Embryonic facial prominence (tissue), 1 donor: ENCODE measurements around the gene TIMM17B.
"Not testable (repeated sequence)": the region's sequence is repeated elsewhere in the genome, so short reads cannot be mapped to it uniquely, and the experiment has no call there.

Experiments
- DNase-seq: peaks from one replicate; pipeline ENCODE4 v3.0.0-alpha.2; 2016; ENCODE audit errors: extremely low spot score

Gene TIMM17B

GRCh38 chrX:48894891-48895290 is 2.7 kb downstream of the TIMM17B start:
- DNase-seq, result no peak

GRCh38 chrX:48893556-48894348 is 3.8 kb downstream of the TIMM17B start:
- no peak for DNase-seq

- DNase-seq, result no peak
Measured at GRCh38 chrX:48892896-48893295, 4.7 kb downstream of the TIMM17B start.

GRCh38 chrX:48891402-48892288 is 5.9 kb downstream of the TIMM17B start:
- DNase-seq, result peak; percentile 16

GRCh38 chrX:48890934-48891401 is 6.6 kb downstream of the TIMM17B start:
- no peak for DNase-seq

- no peak for DNase-seq
Measured at GRCh38 chrX:48890296-48890925, 7.2 kb downstream of the TIMM17B start.

GRCh38 chrX:48886586-48886985 is 11.0 kb downstream of the TIMM17B start:
- not testable (repeated sequence) for DNase-seq

- no peak for DNase-seq
Measured at GRCh38 chrX:48883729-48884128, 13.8 kb downstream of the TIMM17B start.

GRCh38 chrX:48876944-48877343 is 20.6 kb downstream of the TIMM17B start:
- not testable (repeated sequence) for DNase-seq

GRCh38 chrX:48872017-48872416 is 25.6 kb downstream of the TIMM17B start:
- DNase-seq, result not testable (repeated sequence)

GRCh38 chrX:48864210-48864609 is 33.4 kb downstream of the TIMM17B start:
- DNase-seq, result no peak

- no peak for DNase-seq
Measured at GRCh38 chrX:48854898-48855297, 42.7 kb downstream of the TIMM17B start.

GRCh38 chrX:48854121-48854804 is 43.3 kb downstream of the TIMM17B start:
- DNase-seq, result not testable (repeated sequence)

GRCh38 chrX:48853494-48853893 is 44.1 kb downstream of the TIMM17B start:
- DNase-seq, result not testable (repeated sequence)

GRCh38 chrX:48852857-48853256 is 44.7 kb downstream of the TIMM17B start:
- no peak for DNase-seq

GRCh38 chrX:48848847-48849246 is 48.7 kb downstream of the TIMM17B start:
- no peak for DNase-seq
